T-helper 1 cell treated with Interleukin-12 subunit alpha and Interleukin-12 subunit beta and Interleukin-4 antibody, amounts not matched to agents 30 μg/mL and 1 μg/mL, for 36 hours (primary cell): ENCODE data around the gene TNKS2.
"Not testable (repeated sequence)": the region's sequence is repeated elsewhere in the genome, so short reads cannot be mapped to it uniquely, and the experiment has no call there.

Experiments used
- H3K27ac Mint-ChIP-seq: one replicate; pipeline ENCODE4 v1.8.0; 2021; ENCODE audit warnings: mild to moderate bottlenecking, mixed read lengths
- H3K27me3 Mint-ChIP-seq: one replicate; pipeline ENCODE4 v1.8.0; 2021; ENCODE audit warnings: low read depth, mixed read lengths
- H3K36me3 Mint-ChIP-seq: one replicate; pipeline ENCODE4 v1.8.0; 2021; ENCODE audit warnings: low read depth, mixed read lengths
- H3K4me1 Mint-ChIP-seq: one replicate; pipeline ENCODE4 v1.8.0; 2021; ENCODE audit warnings: low read depth, mixed read lengths
- H3K4me3 Mint-ChIP-seq: one replicate; pipeline ENCODE4 v1.8.0; 2021; ENCODE audit warnings: mild to moderate bottlenecking, moderate library complexity, mixed read lengths
- H3K9me3 Mint-ChIP-seq: one replicate; pipeline ENCODE4 v1.8.0; 2021; ENCODE audit warnings: mixed read lengths

The TNKS2 gene

GRCh38 chr10:91804126-91804510 is 5.9 kb downstream of the TNKS2 start:
- Mint-ChIP-seq H3K4me1 (peaks cover 45% of the 10 kb centered on the region), H3K27ac (no peak overlapping the region), H3K36me3 (peaks cover 26% of the 10 kb centered on the region), H3K4me3 (no peak overlapping the region), H3K27me3 (no peaks in the 10 kb centered on the region), H3K9me3 (no peaks in the 10 kb centered on the region)

- H3K9me3 Mint-ChIP-seq, result no peaks in the 10 kb centered on the region
- H3K4me3 Mint-ChIP-seq, result no peak overlapping the region
- no peak overlapping the region for H3K27ac Mint-ChIP-seq
- H3K27me3 Mint-ChIP-seq, result no peaks in the 10 kb centered on the region
- peaks cover 22% of the 10 kb centered on the region for H3K36me3 Mint-ChIP-seq
- peaks cover 38% of the 10 kb centered on the region for H3K4me1 Mint-ChIP-seq
These were observed 7.0 kb downstream of the TNKS2 start for GRCh38 chr10:91805110-91805838.

- not testable (repeated sequence) for H3K27me3 Mint-ChIP-seq, H3K27ac Mint-ChIP-seq, H3K9me3 Mint-ChIP-seq, H3K4me3 Mint-ChIP-seq
- H3K36me3 Mint-ChIP-seq, result peaks cover 17% of the 10 kb centered on the region
- H3K4me1 Mint-ChIP-seq, result peaks cover 26% of the 10 kb centered on the region
These were observed 9.0 kb downstream of the TNKS2 start for GRCh38 chr10:91807264-91807663.

DNA sequence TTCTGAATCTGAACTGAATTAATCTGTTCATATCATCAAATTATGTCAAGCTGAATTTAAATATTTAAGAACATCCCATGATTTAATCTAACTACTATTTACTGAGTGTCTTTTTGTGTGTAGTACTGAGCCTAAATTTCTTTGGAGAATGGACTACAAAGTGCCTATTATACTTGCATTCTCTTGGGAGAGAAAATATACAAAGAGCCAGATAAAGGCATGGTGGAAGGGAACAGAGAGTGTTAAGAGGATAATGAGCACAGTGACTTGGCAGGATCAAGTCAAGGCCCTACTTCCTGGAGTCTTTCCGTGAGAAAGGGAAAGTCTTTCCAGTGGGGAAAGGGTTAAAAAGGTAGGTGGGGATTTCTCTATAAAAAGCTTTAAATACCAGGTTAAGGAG is 15.0 kb downstream of the TNKS2 start:
- Mint-ChIP-seq H3K27me3 (no peaks in the 10 kb centered on the region), H3K36me3 (peaks cover 26% of the 10 kb centered on the region), H3K27ac (no peak overlapping the region)

DNA sequence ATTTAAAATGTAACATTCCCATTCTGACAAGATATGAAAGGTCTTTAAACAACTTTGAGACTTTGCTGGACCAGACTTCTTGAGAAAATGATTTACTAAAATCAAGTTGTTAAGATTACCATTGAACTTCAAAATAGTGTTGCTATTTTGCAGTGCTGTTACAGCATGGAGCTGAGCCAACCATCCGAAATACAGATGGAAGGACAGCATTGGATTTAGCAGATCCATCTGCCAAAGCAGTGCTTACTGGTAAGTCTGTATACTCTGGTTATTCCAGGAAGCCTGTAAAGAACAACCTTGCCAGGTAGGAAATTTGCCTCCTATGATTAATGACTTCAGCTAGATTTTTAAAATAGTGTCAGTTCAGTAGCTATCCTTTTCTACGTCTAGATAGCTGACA is 18.8 kb downstream of the TNKS2 start:
- H3K4me3 Mint-ChIP-seq, result no peak overlapping the region
- no peaks in the 10 kb centered on the region for H3K27me3 Mint-ChIP-seq
- H3K27ac Mint-ChIP-seq, result no peak overlapping the region
- no peaks in the 10 kb centered on the region for H3K9me3 Mint-ChIP-seq
- peaks cover 6% of the 10 kb centered on the region for H3K4me1 Mint-ChIP-seq
- peaks cover 40% of the 10 kb centered on the region for H3K36me3 Mint-ChIP-seq

More for the DNA sequence above, 15.0 kb downstream of the TNKS2 start:
- Mint-ChIP-seq H3K4me3 (no peak overlapping the region), H3K4me1 (peaks cover 11% of the 10 kb centered on the region), H3K9me3 (no peaks in the 10 kb centered on the region)

GRCh38 chr10:91820144-91820543 is 21.9 kb downstream of the TNKS2 start:
- H3K27ac Mint-ChIP-seq, result no peak overlapping the region
- H3K4me3 Mint-ChIP-seq, result no peak overlapping the region
- H3K27me3 Mint-ChIP-seq, result no peaks in the 10 kb centered on the region
- peaks cover 30% of the 10 kb centered on the region for H3K36me3 Mint-ChIP-seq
- H3K4me1 Mint-ChIP-seq, result peaks cover 3% of the 10 kb centered on the region
- no peaks in the 10 kb centered on the region for H3K9me3 Mint-ChIP-seq

DNA sequence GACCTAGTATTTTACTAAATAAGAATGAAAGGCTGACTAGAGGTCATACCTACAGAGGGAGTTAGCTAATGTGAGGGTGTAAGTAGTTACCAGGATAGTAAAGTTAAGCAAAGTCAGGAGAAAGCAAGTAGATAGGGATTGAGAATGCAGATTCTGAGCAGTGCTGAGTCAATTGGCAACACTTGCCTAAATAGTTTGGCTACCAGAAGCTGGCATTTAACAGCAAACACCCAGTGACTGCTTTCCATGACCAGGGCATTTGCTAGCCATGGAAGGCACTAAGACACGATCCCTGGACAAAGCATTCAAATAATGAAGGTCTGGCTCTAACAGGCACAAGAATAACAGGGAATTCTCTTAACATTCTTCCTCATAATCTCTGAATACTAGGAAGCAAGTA is 25.9 kb downstream of the TNKS2 start:
- Mint-ChIP-seq H3K9me3 (no peaks in the 10 kb centered on the region), H3K27ac (no peak overlapping the region), H3K4me3 (no peak overlapping the region), H3K36me3 (peaks cover 25% of the 10 kb centered on the region), H3K27me3 (no peaks in the 10 kb centered on the region), H3K4me1 (peaks cover 3% of the 10 kb centered on the region)

GRCh38 chr10:91829268-91829667 is 31.0 kb downstream of the TNKS2 start:
- Mint-ChIP-seq H3K4me1 (no peaks in the 10 kb centered on the region), H3K27ac (no peak overlapping the region), H3K36me3 (peaks cover 34% of the 10 kb centered on the region)

GRCh38 chr10:91838199-91838598 is 40.0 kb downstream of the TNKS2 start:
- no peaks in the 10 kb centered on the region for H3K27me3 Mint-ChIP-seq
- no peak overlapping the region for H3K4me3 Mint-ChIP-seq
- no peak overlapping the region for H3K27ac Mint-ChIP-seq
- no peaks in the 10 kb centered on the region for H3K9me3 Mint-ChIP-seq
- no peaks in the 10 kb centered on the region for H3K4me1 Mint-ChIP-seq
- H3K36me3 Mint-ChIP-seq, result peaks cover 50% of the 10 kb centered on the region

More at GRCh38 chr10:91829268-91829667, 31.0 kb downstream of the TNKS2 start:
- Mint-ChIP-seq H3K27me3 (no peaks in the 10 kb centered on the region), H3K4me3 (no peak overlapping the region), H3K9me3 (no peaks in the 10 kb centered on the region)

- H3K36me3 Mint-ChIP-seq, result peaks cover 39% of the 10 kb centered on the region
- H3K27me3 Mint-ChIP-seq, result no peaks in the 10 kb centered on the region
- H3K4me3 Mint-ChIP-seq, result no peak overlapping the region
- H3K4me1 Mint-ChIP-seq, result no peaks in the 10 kb centered on the region
- no peak overlapping the region for H3K27ac Mint-ChIP-seq
- H3K9me3 Mint-ChIP-seq, result no peaks in the 10 kb centered on the region
These were observed 44.9 kb downstream of the TNKS2 start for GRCh38 chr10:91843083-91843482.

GRCh38 chr10:91856637-91857036 is 58.4 kb downstream of the TNKS2 start:
- Mint-ChIP-seq H3K4me1 (no peaks in the 10 kb centered on the region), H3K4me3 (no peak overlapping the region), H3K27me3 (no peaks in the 10 kb centered on the region), H3K9me3 (no peaks in the 10 kb centered on the region), H3K36me3 (peaks cover 30% of the 10 kb centered on the region), H3K27ac (no peak overlapping the region)

DNA sequence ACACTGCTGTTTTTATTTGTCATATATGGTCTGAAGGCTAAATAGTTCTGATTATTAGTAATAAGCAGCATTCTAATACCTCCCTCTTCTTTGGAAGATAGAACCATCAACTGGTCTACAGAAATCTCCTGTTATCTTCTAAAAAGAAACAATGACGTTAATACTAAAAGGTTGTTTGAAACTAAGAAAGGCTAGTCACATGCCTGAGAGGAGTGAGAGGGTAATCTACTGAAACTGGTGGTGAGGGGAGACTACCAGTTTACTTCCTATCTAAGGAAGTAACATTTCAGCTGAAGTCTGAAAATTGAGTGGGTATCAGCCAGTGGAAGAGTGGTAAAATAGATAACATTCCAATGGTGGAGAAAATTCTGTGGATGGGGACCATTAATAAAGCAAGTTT is 62.7 kb downstream of the TNKS2 start:
- H3K36me3 Mint-ChIP-seq, result peaks cover 27% of the 10 kb centered on the region
- no peaks in the 10 kb centered on the region for H3K4me1 Mint-ChIP-seq
- no peak overlapping the region for H3K27ac Mint-ChIP-seq
- H3K4me3 Mint-ChIP-seq, result no peak overlapping the region
- H3K27me3 Mint-ChIP-seq, result no peaks in the 10 kb centered on the region
- H3K9me3 Mint-ChIP-seq, result no peaks in the 10 kb centered on the region

DNA sequence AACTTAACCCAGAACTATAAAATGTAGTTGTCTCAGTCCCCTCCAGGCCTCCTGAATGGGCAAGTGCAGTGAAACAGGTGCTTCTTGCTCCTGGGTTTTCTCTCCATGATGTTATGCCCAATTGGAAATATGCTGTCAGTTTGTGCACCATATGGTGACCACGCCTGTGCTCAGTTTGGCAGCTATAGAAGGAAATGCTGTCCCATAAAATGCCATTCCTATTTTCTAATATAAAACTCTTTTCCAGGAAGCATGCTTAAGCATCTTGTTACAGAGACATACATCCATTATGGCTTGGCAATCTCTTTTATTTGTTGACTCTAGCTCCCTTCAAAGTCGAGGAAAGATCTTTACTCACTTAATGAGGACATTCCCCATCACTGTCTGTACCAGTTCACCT is 65.9 kb downstream of the TNKS2 start:
- H3K36me3 Mint-ChIP-seq, result peaks cover 11% of the 10 kb centered on the region
- H3K9me3 Mint-ChIP-seq, result no peaks in the 10 kb centered on the region

GRCh38 chr10:91864744-91865143 is 66.5 kb downstream of the TNKS2 start:
- Mint-ChIP-seq H3K4me1 (no peaks in the 10 kb centered on the region), H3K9me3 (no peaks in the 10 kb centered on the region), H3K27ac (no peak overlapping the region), H3K4me3 (no peak overlapping the region), H3K27me3 (no peaks in the 10 kb centered on the region), H3K36me3 (peaks cover 11% of the 10 kb centered on the region)

More for the DNA sequence above, 65.9 kb downstream of the TNKS2 start:
- H3K4me3 Mint-ChIP-seq, result no peak overlapping the region
- H3K4me1 Mint-ChIP-seq, result no peaks in the 10 kb centered on the region
- no peaks in the 10 kb centered on the region for H3K27me3 Mint-ChIP-seq
- H3K27ac Mint-ChIP-seq, result no peak overlapping the region

GRCh38 chr10:91865562-91866081 is 67.4 kb downstream of the TNKS2 start:
- Mint-ChIP-seq H3K27ac (no peak overlapping the region), H3K4me3 (no peak overlapping the region), H3K36me3 (peaks cover 11% of the 10 kb centered on the region), H3K27me3 (no peaks in the 10 kb centered on the region), H3K4me1 (no peaks in the 10 kb centered on the region), H3K9me3 (no peaks in the 10 kb centered on the region)
